Fibroblast of the aortic adventitia (primary cell): ENCODE results near the gene CT45A10. TPM values are rescaled to one million over a fixed set of nuclear protein-coding genes. Genes with fewer than 3 reads are reported as not detected.
"Not testable (repeated sequence)": the region's sequence is repeated elsewhere in the genome, so short reads cannot be mapped to it uniquely, and the experiment has no call there.

ENCODE experiments used
- DNase-seq: peaks from one replicate; pipeline ENCODE4 v3.0.0-alpha.2; 2010; ENCODE audit warnings: low read depth
- H3K4me3 ChIP-seq: 2 replicates; pipeline ENCODE4 v1.5.1; 2011; ENCODE audit warnings: low read depth, mild to moderate bottlenecking, control low read depth, low read length, moderate library complexity
- total RNA-seq: library from RNA; depleted of rRNA; stranded (reverse); fragments of >200 nt; gene quantifications from 2 replicates; pipeline ENCODE4 v1.2.3, GENCODE V29; 2012; ENCODE audit warnings: low replicate concordance
- TF ChIP-seq, protein P1 (sequence below): IDR thresholded peaks from 2 replicates; pipeline ENCODE4 v1.5.1; 2011; ENCODE audit warnings: mild to moderate bottlenecking, low read length, control low read depth, inconsistent platforms; ENCODE audit not compliant: insufficient read depth

CT45A10 gene
- total RNA-seq, 1 donor = not detected

DNA sequence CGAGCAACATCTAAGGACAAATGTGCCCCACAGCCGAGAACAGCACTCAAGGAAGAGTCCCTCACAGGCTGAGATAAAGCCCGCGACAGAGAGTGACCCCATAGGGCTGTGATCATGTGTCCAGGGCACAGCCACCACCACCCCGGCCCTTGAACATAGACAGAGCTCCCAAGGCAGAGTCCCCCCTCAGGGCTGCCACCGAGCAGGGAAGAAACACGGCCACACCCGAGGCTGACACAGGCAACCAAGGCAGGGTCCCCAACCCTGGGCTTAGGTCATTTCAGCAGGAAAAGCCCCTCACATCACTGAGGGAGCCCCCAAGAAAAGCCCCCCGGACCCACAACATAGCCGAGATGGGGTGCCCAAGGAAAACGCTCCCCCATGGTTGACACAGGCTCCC, 463 bp downstream of the CT45A10 start:
- no peak overlapping the region for H3K4me3 ChIP-seq
- no peak for DNase-seq
- TF ChIP-seq, protein P1, sequence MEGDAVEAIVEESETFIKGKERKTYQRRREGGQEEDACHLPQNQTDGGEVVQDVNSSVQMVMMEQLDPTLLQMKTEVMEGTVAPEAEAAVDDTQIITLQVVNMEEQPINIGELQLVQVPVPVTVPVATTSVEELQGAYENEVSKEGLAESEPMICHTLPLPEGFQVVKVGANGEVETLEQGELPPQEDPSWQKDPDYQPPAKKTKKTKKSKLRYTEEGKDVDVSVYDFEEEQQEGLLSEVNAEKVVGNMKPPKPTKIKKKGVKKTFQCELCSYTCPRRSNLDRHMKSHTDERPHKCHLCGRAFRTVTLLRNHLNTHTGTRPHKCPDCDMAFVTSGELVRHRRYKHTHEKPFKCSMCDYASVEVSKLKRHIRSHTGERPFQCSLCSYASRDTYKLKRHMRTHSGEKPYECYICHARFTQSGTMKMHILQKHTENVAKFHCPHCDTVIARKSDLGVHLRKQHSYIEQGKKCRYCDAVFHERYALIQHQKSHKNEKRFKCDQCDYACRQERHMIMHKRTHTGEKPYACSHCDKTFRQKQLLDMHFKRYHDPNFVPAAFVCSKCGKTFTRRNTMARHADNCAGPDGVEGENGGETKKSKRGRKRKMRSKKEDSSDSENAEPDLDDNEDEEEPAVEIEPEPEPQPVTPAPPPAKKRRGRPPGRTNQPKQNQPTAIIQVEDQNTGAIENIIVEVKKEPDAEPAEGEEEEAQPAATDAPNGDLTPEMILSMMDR = no peak

DNA sequence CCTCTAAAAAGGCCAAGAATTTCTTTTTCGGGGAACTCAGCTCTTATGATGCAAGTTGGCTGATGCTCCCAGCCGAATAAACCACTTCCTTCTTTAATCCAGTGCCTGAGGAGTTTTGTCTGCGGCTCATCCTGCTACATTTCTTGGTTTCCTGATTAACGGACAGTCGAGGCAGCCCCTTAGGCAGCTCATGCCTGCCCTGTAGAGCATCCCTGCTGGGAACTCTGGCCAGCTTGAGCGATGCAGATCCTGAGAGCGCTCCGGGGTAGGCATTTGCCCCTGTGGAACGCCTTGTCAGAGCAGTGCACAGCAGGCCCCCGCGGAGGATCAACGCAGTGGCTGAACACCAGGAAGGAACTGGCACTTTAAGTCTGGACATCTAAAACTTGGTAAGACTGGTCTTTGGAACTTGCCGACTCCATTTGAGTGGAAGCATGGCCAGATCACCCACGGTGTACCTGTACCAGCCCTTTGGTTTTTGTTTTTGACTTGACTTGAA, 3.1 kb downstream of the CT45A10 start:
- H3K4me3 ChIP-seq = no peak overlapping the region
- TF ChIP-seq, protein P1 = no peak
- no peak for DNase-seq

DNA sequence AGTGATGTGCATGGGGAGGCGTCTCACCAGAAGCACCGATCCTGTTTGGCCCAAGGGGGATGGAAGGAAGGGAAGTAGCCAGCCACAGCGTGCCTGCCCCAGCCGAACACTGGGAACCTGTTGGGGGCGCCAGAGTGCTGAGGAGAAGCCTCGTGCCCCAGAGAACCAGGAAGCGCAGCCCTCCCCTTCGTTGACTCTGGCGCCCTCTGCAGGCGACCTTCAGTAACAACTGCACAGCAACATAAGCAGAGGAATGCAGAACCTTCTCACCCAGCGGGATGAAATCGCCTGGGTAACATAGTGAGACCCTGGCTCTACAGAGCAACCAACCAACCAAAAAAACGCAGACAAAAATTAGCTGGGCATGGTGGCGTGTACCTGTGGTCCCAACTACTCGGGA, 4.3 kb downstream of the CT45A10 start:
- not testable (repeated sequence) for H3K4me3 ChIP-seq, DNase-seq

DNA sequence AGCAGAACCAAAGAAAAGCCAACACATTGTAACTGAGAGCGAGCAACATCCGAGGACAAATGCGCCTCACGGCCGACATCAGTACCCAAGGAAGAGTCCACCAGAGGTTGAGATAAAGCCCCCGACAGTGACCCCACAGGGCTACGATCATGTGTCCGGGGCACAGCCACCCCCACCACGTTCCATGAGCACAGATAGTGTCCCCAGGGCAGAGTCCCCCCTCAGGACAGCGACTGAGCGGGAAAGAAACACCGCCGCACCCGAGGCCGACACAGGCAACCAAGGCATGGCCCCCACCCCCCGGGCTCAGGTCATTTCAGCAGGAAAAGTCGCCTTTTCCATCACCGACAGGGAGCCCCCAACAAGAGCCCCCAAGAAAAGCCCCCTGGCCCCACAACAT, 5.0 kb downstream of the CT45A10 start:
- DNase-seq = not testable (repeated sequence)

DNA sequence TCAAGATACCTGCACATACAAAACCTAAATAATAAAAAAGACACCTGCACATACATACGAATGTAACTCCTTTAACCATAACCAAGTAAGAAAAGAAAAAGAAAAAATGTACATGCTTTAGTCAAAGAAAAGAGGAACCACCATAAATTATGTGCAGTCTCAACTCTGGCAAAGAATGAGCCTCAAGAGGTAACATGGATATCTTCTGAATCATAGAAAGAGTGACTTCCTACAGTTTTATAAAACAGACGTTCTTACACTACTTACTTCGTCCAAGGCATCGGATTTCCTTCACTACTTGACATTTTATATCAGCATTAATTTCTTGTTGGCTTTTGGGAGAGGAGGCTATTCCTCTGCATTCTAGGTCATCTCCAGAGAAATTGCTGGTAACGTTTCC, 10.5 kb downstream of the CT45A10 start:
- not testable (repeated sequence) for DNase-seq, H3K4me3 ChIP-seq

More for the DNA sequence above, 5.0 kb downstream of the CT45A10 start:
- H3K4me3 ChIP-seq = not testable (repeated sequence)

DNA sequence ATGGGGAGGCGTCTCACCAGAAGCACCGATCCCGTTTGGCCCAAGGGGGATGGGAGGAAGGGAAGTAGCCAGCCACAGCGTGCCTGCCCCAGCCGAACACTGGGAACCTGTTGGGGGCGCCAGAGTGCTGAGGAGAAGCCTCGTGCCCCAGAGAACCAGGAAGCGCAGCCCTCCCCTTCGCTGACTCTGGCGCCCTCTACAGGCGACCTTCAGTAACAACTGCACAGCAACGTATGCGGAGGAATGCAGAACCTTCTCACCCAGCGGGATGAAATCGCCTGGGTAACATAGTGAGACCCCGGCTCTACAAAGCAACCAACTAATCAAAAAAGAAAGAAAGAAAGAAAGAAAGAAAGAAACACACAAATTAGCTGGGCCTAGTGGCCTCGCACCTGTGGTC, 21.5 kb downstream of the CT45A10 start, which contains the start of gene CT45A9:
CT45A9 (minus strand) TSS at position 101 of the 400 bp plus-strand sequence. CDS start 3,751 bp downstream, outside the sequence.
- DNase-seq, H3K4me3 ChIP-seq: not testable (repeated sequence)

DNA sequence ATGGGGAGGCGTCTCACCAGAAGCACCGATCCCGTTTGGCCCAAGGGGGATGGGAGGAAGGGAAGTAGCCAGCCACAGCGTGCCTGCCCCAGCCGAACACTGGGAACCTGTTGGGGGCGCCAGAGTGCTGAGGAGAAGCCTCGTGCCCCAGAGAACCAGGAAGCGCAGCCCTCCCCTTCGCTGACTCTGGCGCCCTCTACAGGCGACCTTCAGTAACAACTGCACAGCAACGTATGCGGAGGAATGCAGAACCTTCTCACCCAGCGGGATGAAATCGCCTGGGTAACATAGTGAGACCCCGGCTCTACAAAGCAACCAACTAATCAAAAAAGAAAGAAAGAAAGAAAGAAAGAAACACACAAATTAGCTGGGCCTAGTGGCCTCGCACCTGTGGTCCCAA, 38.8 kb downstream of the CT45A10 start, which contains the start of gene CT45A8:
CT45A8 (minus strand) TSS at position 101 of the 400 bp plus-strand sequence. CDS start 3,755 bp downstream, outside the sequence.
- not testable (repeated sequence) for DNase-seq, H3K4me3 ChIP-seq

DNA sequence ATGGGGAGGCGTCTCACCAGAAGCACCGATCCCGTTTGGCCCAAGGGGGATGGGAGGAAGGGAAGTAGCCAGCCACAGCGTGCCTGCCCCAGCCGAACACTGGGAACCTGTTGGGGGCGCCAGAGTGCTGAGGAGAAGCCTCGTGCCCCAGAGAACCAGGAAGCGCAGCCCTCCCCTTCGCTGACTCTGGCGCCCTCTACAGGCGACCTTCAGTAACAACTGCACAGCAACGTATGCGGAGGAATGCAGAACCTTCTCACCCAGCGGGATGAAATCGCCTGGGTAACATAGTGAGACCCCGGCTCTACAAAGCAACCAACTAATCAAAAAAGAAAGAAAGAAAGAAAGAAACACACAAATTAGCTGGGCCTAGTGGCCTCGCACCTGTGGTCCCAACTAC, 56.1 kb downstream of the CT45A10 start, which contains the start of gene CT45A7:
CT45A7 (minus strand) TSS at position 101 of the 400 bp plus-strand sequence. CDS start 3,747 bp downstream, outside the sequence.
- DNase-seq = not testable (repeated sequence)

More for the DNA sequence above, 56.1 kb downstream of the CT45A10 start, which contains the start of gene CT45A7:
- not testable (repeated sequence) for H3K4me3 ChIP-seq

Other genes with a start within 250 kb of the CT45A10 start
- not detected in 2 replicates for gene CT45A1, start 179.8 kb downstream of the CT45A10 start, total RNA-seq
- not detected in 2 replicates for gene CT45A3, start 125.3 kb downstream of the CT45A10 start, total RNA-seq
- not detected in 2 replicates for gene CT45A5, start 107.9 kb downstream of the CT45A10 start, total RNA-seq
- not detected in 2 replicates for gene CT45A6, start 90.7 kb downstream of the CT45A10 start, total RNA-seq
- gene CT45A2, start 73.4 kb downstream of the CT45A10 start, total RNA-seq = not detected in 2 replicates
- gene CT45A7, start 56.2 kb downstream of the CT45A10 start, total RNA-seq = not detected in 2 replicates
- not detected in 2 replicates for gene CT45A8, start 38.9 kb downstream of the CT45A10 start, total RNA-seq
- gene CT45A9, start 21.6 kb downstream of the CT45A10 start, total RNA-seq = not detected in 2 replicates
- not detected in 2 replicates for gene SAGE1, start 272 bp upstream of the CT45A10 start, total RNA-seq
- 15.5 and 40.2 TPM in 2 replicates for gene MMGT1, start 80.5 kb upstream of the CT45A10 start, total RNA-seq
- gene SLC9A6, start 92.0 kb upstream of the CT45A10 start, total RNA-seq = 18.6 and 26.3 TPM in 2 replicates